RKO (cell line): ENCODE measurements around the gene SEMA4A.
"Not testable (repeated sequence)": the region's sequence is repeated elsewhere in the genome, so short reads cannot be mapped to it uniquely, and the experiment has no call there.

Experiments
- DNase-seq: peaks from one replicate; pipeline ENCODE4 v3.0.0-alpha.2; 2016; ENCODE audit warnings: low spot score

Gene SEMA4A

DNA sequence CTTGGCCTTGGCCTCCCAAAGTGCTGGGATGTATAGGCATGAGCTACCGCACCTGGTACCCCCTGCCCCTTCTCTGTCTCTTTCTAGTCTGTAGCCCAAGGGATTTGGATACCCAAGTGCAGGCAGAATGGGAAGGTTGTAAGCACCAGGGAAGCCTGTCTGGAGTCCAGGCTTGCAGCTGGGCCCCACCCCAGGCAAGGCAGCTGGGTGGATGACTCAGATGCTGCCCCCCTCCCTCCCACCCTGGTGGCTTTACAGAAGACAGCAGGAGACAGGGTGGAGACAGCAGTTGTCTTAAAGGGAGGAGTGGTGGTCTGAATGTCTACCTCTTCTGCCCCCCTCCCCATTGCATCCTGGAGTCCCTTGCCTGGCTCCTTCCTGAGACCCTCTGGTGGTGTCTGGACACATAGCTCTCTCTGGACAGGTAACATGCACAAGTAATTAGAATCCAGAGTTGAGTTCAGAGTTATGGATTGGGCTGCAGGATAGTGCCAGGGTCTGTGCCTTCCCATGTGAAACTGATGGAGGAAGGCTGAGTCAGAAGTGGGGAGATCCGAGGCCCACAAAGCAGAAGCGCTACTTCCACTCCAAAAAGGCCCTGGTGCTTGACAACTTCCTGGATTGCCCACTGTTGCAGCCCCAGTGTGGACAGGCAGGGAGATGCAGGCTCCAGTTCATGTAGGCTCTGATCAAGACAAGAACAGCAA lies 33.7 kb upstream of the SEMA4A start:
- peak; percentile 26 for DNase-seq

- no peak for DNase-seq
These were observed 33.1 kb upstream of the SEMA4A start for GRCh38 chr1:156120318-156120717.

DNA sequence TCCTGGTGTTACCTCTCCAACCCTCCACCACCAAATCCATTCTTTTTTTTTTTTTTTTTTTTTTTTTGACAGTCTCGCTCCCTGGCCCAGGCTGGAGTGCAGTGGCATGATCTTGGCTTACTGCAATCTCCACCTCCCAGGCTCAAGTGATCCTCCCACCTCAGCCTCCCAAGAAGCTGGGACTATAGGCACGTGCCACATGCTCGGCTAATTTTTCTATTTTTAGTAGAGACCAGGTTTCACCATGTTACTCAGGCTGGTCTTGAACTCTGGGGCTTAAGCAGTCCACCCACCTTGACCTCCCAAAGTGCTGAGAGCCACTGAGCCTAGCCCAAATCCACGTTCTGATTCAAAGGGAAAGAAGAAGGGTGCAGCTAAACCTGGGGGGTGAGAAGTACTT lies 32.4 kb upstream of the SEMA4A start:
- DNase-seq = not testable (repeated sequence)

- no peak for DNase-seq
These were observed 31.9 kb upstream of the SEMA4A start for GRCh38 chr1:156121457-156121856.

DNA sequence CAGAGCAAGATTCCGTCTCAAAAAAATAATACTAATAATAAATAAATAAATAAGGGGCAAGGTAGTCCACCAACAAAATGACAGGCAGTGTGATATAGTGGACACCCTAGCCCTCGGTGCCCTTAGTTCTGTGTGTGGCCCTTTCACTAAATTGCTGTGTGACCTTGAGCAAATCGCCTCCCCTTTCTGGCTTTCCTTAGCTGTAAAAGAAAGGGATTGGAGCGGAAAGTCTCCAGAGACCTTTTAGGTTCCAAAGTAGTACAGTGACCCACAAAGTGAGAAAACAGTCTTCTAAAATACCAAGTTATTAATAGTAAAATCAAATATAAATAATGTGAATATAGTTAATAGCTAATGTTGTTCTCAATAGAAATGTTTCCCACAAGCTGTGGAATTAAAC lies 31.3 kb upstream of the SEMA4A start:
- no peak for DNase-seq

GRCh38 chr1:156122519-156123355 lies 30.6 kb upstream of the SEMA4A start:
- peak; percentile 68 for DNase-seq

DNA sequence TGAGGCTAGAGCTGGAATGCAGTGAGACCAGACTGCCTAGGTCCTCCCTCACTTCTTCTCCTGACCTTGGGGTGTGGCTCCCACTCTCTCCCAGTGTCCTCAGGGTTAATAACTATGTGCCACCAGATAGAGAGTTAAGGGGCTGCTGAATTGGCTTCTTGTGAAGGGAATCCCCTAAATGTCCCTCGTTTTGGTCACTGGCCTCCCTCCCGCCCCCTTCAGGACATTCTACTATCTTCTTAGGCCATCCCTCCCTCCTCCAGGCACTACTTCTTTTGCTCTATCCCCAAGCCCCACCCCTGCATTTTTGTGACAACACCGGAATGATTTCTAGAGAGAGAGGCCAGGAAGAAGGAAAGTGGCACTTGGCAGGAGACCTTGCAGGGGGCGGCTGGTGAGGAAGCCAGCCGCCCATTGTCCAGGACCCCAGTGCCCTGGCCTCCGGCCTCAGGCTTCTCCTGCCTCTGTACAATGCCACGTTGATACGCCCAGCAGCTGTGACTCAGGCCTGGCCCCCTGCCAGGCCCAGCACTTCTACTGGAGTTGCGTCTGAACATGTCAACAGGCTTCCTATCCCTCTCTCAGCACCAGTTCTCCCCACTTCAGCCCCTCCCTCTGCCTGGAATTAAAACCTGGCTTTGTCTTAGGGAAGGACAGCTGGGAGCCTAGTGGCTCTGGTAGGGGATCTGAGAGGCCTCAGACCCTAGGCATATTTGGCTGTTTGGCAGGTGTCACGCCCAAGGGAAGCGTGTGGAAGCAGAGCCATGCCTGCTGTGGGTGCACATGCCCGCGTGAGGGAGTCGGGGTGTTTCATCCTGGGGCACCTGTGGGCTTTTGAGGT lies 29.8 kb upstream of the SEMA4A start:
- DNase-seq = peak; percentile 89

GRCh38 chr1:156124557-156125483 lies 28.6 kb upstream of the SEMA4A start:
- no peak for DNase-seq

GRCh38 chr1:156125544-156125943 lies 27.8 kb upstream of the SEMA4A start:
- not testable (repeated sequence) for DNase-seq

DNA sequence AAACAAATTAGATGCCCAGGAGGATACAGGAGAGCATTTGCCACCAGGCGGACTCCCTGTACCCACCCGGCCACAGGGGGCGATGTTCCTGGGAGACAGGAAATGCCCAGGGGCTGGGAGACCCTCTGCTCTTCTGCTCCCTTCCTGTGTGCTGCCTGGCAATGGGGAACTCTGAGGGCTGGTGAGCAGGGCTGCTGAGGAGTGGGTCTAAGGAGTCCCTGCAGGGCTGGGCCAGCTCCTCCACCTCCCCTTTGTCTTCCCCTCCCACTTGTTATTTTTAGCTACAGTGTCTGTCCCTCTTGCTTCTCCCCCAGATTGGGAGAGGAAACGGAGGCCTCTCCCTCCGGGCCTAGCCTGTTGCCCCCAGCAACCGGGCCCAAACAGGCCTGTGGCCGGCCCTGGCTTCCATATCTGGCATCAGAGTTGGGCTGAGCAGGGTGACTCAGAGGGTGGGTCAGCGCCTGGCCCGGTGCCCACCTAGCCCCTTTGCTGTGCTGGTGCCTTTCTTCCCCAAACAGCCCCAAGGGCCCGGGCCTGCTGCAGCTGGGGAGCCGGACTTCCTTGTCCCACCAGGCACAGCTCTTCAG lies 27.2 kb upstream of the SEMA4A start:
- peak; percentile 46 for DNase-seq

GRCh38 chr1:156126630-156127534 lies 26.5 kb upstream of the SEMA4A start:
- DNase-seq = no peak

DNA sequence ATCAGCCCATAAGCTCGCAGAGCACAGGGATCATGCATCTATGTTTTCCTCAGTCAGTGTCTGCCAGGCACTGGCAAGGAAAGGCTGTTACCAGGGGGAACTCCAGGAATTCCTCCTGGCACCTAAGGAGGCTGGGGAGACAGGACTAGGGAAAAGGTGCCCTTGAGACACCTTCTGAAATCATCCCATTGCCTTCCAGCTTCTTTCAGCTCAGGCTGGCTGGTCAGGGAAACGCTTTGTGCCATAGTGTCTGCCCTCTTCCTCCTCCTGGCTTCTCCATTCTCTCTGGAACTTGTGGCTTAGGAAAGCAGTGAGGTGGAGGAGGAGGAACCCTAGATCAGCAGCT lies 25.1 kb upstream of the SEMA4A start:
- no peak for DNase-seq

- no peak for DNase-seq
These were observed 24.5 kb upstream of the SEMA4A start for GRCh38 chr1:156128654-156129597.

DNA sequence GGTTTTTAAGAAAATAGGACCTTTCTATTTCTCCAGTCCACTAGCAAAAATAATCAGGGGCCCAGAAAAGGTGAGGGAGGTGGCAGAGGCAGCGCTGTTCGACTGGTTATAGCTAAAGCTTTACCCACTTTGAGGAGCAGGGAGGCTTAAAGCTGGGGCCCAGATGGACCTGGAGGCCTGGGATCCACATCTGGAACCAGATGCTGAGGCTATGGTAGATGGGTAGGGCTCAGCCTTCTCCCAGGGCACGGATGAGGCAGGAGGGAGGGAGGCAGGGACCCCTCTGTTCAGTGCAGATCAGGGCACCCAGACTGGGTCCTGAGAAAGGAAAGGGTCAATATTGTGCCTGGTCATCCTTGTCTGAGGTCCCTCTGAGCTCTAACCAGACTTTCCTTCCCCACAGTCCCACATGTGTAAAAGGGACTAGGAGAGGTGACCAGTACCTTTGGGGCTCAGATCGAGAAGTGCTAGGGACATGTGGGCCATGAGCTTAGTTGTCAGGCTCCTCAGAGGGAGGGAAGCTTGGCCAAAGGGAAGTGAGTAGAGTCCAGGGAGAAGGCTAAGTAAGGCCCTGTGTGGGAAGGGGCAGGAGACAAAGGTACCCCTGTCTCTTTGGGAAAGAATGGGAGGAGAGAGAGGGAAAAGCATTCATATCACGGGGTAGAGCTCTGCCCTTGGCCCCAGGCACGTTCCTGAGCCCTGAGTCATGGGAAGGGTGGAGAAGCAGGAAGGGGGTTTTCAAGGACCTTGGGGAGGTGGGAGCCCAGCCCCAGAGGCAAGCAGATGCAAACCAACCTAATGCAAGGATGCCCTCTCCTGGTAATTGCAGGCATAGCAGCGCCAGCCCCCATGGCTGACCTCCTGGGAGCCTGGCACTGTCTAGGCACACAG lies 23.5 kb upstream of the SEMA4A start:
- peak; percentile 87 for DNase-seq

DNA sequence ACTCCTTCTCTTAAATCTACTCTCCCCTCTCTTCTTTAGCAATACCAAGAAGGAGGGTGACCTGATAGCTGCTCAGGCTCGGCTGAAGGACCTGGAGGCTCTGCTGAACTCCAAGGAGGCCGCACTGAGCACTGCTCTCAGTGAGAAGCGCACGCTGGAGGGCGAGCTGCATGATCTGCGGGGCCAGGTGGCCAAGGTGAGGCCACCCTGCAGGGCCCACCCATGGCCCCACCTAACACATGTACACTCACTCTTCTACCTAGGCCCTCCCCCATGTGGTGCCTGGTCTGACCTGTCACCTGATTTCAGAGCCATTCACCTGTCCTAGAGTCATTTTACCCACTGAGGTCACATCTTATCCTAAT lies 22.8 kb upstream of the SEMA4A start:
- DNase-seq = no peak

- DNase-seq = no peak
These were observed 18.5 kb upstream of the SEMA4A start for GRCh38 chr1:156134716-156135435.
